ENCODE data around the gene RBMS3. TPM values are rescaled to one million over a fixed set of nuclear protein-coding genes. Genes with fewer than 3 reads are reported as not detected.
A peak's percentile ranks its signal among the peaks of the same experiment; 100 is the strongest.

RBMS3 gene
- total RNA-seq, 4 donors from 2014 or later: 3.8 to 18.7 (median 14.6) TPM

- 94 to 100% methylated on average over 2 to 34 of the region's 41 CpGs for WGBS, 2 donors (ENCODE audit: low coverage in 1 of 2)
- Histone ChIP-seq H3K27ac (no peak overlapping the region), H3K4me3 (no peak overlapping the region), H3K9me3 (no peaks in the 10 kb centered on the region), H3K27me3 (no peaks in the 10 kb centered on the region), H3K4me1 (peaks cover 0 to 8% (median 0%) of the 10 kb centered on the region in 4 donors), H3K36me3 (no peaks in the 10 kb centered on the region)
- no peak for DNase-seq
- intact Hi-C loops (cut with DNase I; ENCODE audit: low total_unique reads) (no loop called here), in situ Hi-C loops (cut with MboI; ENCODE audit: low pct_ligation_motif_present in 1 of 4, low pct_unique_long_range_greater_than_20kb in 1 of 4, low sequenced_read_pairs in 3 of 4) (no loop called here)
- no peak for TF ChIP-seq POLR2A (IDR thresholded peaks at IDR 0.05)
- TF ChIP-seq POLR2AphosphoS5 (IDR thresholded peaks at IDR 0.05): no peak
- TF ChIP-seq CTCF (IDR thresholded peaks at IDR 0.05): no peak
- TF ChIP-seq EP300 (IDR thresholded peaks at IDR 0.05; ENCODE audit: low read depth): no peak
These were observed 420.6 kb downstream of the RBMS3 start for GRCh38 chr3:29701326-29701983.

GRCh38 chr3:29705906-29706844 lies 425.3 kb downstream of the RBMS3 start:
- intact Hi-C loops (cut with DNase I; ENCODE audit: low total_unique reads): no loop called here
- Histone ChIP-seq H3K9me3 (no peaks in the 10 kb centered on the region), H3K4me1 (no peaks in the 10 kb centered on the region), H3K27me3 (no peaks in the 10 kb centered on the region), H3K27ac (no peak overlapping the region), H3K36me3 (no peaks in the 10 kb centered on the region), H3K4me3 (no peak overlapping the region)
- WGBS, 2 donors (ENCODE audit: low coverage in 1 of 2): 62 to 72% methylated on average over 3 of the region's 3 CpGs
- TF ChIP-seq CTCF (IDR thresholded peaks at IDR 0.05) (no peak), POLR2AphosphoS5 (IDR thresholded peaks at IDR 0.05) (no peak), POLR2A (IDR thresholded peaks at IDR 0.05) (no peak), EP300 (IDR thresholded peaks at IDR 0.05; ENCODE audit: low read depth) (no peak)
- in situ Hi-C loops (cut with MboI; ENCODE audit: low pct_ligation_motif_present in 1 of 4, low pct_unique_long_range_greater_than_20kb in 1 of 4, low sequenced_read_pairs in 3 of 4): no loop called here
- no peak for DNase-seq

GRCh38 chr3:29708884-29709283 lies 428.0 kb downstream of the RBMS3 start:
- WGBS, 2 donors (ENCODE audit: low coverage in 1 of 2): 78 to 92% methylated on average over 1 to 8 of the region's 8 CpGs
- no peaks in the 10 kb centered on the region for H3K4me1 ChIP-seq
- no peak for DNase-seq
- TF ChIP-seq CTCF (IDR thresholded peaks at IDR 0.05) (no peak), POLR2A (IDR thresholded peaks at IDR 0.05) (no peak), POLR2AphosphoS5 (IDR thresholded peaks at IDR 0.05) (no peak), EP300 (IDR thresholded peaks at IDR 0.05; ENCODE audit: low read depth) (no peak)
- no peaks in the 10 kb centered on the region for H3K9me3 ChIP-seq
- H3K27me3 ChIP-seq: no peaks in the 10 kb centered on the region
- no peak overlapping the region for H3K4me3 ChIP-seq
- H3K27ac ChIP-seq: no peak overlapping the region
- intact Hi-C loops (cut with DNase I; ENCODE audit: low total_unique reads): no loop called here
- H3K36me3 ChIP-seq: no peaks in the 10 kb centered on the region
- in situ Hi-C loops (cut with MboI; ENCODE audit: low pct_ligation_motif_present in 1 of 4, low pct_unique_long_range_greater_than_20kb in 1 of 4, low sequenced_read_pairs in 3 of 4): no loop called here

DNA sequence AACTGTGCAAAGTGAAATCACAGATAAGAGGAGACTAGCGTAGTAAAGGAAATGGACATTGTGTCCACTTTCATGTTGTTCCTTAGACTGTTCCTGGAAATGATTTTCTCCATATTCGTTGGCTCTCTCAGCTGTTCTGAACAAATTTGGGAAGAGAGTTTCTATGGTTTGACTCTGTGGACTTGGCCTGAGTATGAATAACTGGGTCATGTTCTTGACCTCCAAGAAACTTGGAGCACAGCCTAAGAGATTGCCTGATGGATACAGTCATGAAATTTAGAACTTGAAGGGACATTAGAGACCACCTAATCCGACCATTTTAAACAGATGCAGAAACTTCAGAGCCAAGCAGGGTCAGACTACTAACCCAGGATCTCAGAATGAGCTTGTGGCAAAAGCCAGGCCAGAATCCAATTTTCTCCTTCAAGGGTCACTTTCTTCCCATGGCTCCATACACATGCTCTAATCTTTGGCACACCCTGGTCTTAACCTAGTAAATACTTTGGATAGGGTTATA lies 430.4 kb downstream of the RBMS3 start:
- in situ Hi-C loops (cut with MboI; ENCODE audit: low pct_ligation_motif_present in 1 of 4, low pct_unique_long_range_greater_than_20kb in 1 of 4, low sequenced_read_pairs in 3 of 4): no loop called here
- intact Hi-C loops (cut with DNase I; ENCODE audit: low total_unique reads): no loop called here
- Histone ChIP-seq H3K4me1 (no peaks in the 10 kb centered on the region), H3K36me3 (no peaks in the 10 kb centered on the region), H3K4me3 (no peak overlapping the region), H3K27me3 (no peaks in the 10 kb centered on the region), H3K9me3 (no peaks in the 10 kb centered on the region), H3K27ac (peak overlapping the region in 3 of 4 donors; percentile 11 to 41 (median 40))
- WGBS, 2 donors (ENCODE audit: low coverage in 1 of 2): 67 to 80% methylated on average over 1 to 3 of the region's 3 CpGs
- DNase-seq: no peak
- no peak for TF ChIP-seq EP300 (IDR thresholded peaks at IDR 0.05; ENCODE audit: low read depth)
- TF ChIP-seq POLR2AphosphoS5 (IDR thresholded peaks at IDR 0.05): peak in 1 of 3 donors; percentile 26
